ENCODE data around the gene PLD3.

Gene PLD3

GRCh38 chr19:40321076-40321475 lies 27.4 kb upstream of the PLD3 start:
- TF ChIP-seq EZH2phosphoT487 (IDR thresholded peaks at IDR 0.05; ENCODE audit: borderline replicate concordance, low read length), result no peak
- no peak for TF ChIP-seq CTCF (IDR thresholded peaks at IDR 0.05; ENCODE audit: low read depth, low read length, poor library complexity, severe bottlenecking)
- Histone ChIP-seq H3K4me1 (ENCODE audit: control insufficient read depth, low read length) (no peaks in the 10 kb centered on the region), H4K20me1 (ENCODE audit: control insufficient read depth, insufficient read depth, low read depth, low read length) (no peaks in the 10 kb centered on the region), H3K9me3 (ENCODE audit: control insufficient read depth, insufficient read depth, low read length) (no peaks in the 10 kb centered on the region), H3K27ac (ENCODE audit: low read depth, low read length) (no peak overlapping the region), H3K4me3 (ENCODE audit: low read length) (no peak overlapping the region), H3K4me2 (ENCODE audit: low read length) (no peak overlapping the region), H3K79me2 (ENCODE audit: control insufficient read depth, low read length) (no peaks in the 10 kb centered on the region), H3K9me2 (replicated peaks; ENCODE audit: control insufficient read depth, low read length) (no peaks in the 10 kb centered on the region), H3K27me3 (ENCODE audit: control insufficient read depth, low read length) (no peaks in the 10 kb centered on the region), H3K36me3 (ENCODE audit: control insufficient read depth, low read length) (peaks cover 64% of the 10 kb centered on the region), H3F3A (ENCODE audit: control insufficient read depth, insufficient read depth) (no peaks in the 10 kb centered on the region)

DNA sequence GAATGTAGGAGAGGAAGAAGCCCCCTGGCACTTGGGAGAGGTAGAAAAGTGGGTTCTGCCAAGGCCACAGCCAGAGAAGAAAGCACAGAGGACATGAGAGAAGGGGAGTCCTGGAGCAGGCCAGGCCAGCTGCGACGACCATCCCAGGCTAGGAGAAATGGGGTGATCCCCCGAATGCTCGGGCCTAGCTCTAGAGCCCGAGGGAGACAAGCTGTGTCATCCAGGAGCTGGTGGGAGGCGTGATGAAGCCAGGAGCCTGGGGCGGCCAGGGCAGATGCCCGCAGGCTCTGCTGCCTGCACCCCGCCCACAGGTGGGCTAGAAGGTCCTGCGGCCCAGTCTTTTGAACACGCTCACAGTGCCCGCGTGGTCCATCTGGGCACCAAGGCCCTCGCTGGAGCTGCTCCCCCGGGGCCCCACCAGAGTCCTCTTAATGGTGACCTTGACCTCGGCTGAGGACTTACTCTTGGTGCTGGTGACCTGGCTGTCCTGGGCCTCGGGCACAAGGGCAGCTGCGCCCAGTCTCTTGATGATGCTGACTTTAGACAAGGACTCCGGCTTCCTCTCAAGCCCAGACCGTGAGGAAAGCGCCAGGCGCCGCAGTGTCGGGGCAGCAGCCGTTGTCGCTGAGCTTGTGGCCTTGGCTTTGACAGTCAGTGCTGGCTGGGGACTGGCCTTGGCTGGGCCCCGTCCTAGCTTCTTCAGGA lies 26.8 kb upstream of the PLD3 start:
- no peaks in the 10 kb centered on the region for H4K20me1 ChIP-seq (ENCODE audit: control insufficient read depth, insufficient read depth, low read depth, low read length)
- no peaks in the 10 kb centered on the region for H3K9me2 ChIP-seq (replicated peaks; ENCODE audit: control insufficient read depth, low read length)
- H3K36me3 ChIP-seq (ENCODE audit: control insufficient read depth, low read length), result peaks cover 65% of the 10 kb centered on the region
- H3K4me1 ChIP-seq (ENCODE audit: control insufficient read depth, low read length), result no peaks in the 10 kb centered on the region
- H3K4me3 ChIP-seq (ENCODE audit: low read length), result no peak overlapping the region
- no peaks in the 10 kb centered on the region for H3F3A ChIP-seq (ENCODE audit: control insufficient read depth, insufficient read depth)
- no peaks in the 10 kb centered on the region for H3K79me2 ChIP-seq (ENCODE audit: control insufficient read depth, low read length)
- H3K4me2 ChIP-seq (ENCODE audit: low read length), result no peak overlapping the region
- H3K27me3 ChIP-seq (ENCODE audit: control insufficient read depth, low read length), result no peaks in the 10 kb centered on the region
- no peaks in the 10 kb centered on the region for H3K9me3 ChIP-seq (ENCODE audit: control insufficient read depth, insufficient read depth, low read length)
- TF ChIP-seq CTCF (IDR thresholded peaks at IDR 0.05; ENCODE audit: low read depth, low read length, poor library complexity, severe bottlenecking), result no peak
- no peak for TF ChIP-seq EZH2phosphoT487 (IDR thresholded peaks at IDR 0.05; ENCODE audit: borderline replicate concordance, low read length)
- no peak overlapping the region for H3K27ac ChIP-seq (ENCODE audit: low read depth, low read length)

DNA sequence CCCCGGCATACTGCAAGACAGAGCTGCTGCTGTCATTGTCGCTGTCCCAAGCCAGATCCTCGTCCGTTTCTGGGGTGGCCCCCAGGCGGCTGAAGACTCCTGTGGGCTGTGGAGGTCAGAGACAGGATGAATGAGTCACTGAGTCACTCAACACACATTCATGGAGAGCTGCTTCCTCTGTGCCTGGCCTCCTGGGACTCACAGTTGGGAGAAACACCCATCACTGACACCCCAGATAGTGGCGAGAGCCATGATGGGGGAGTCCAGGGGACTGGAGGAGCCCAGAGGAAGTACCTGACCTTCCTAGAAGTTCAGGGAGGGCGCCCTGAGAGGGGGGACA lies 26.3 kb upstream of the PLD3 start:
- Histone ChIP-seq H3K79me2 (ENCODE audit: control insufficient read depth, low read length) (no peaks in the 10 kb centered on the region), H3K27me3 (ENCODE audit: control insufficient read depth, low read length) (no peaks in the 10 kb centered on the region), H3K9me3 (ENCODE audit: control insufficient read depth, insufficient read depth, low read length) (no peaks in the 10 kb centered on the region), H3K36me3 (ENCODE audit: control insufficient read depth, low read length) (peaks cover 61% of the 10 kb centered on the region), H3K4me2 (ENCODE audit: low read length) (no peak overlapping the region), H3K27ac (ENCODE audit: low read depth, low read length) (no peak overlapping the region), H4K20me1 (ENCODE audit: control insufficient read depth, insufficient read depth, low read depth, low read length) (no peaks in the 10 kb centered on the region), H3K4me1 (ENCODE audit: control insufficient read depth, low read length) (no peaks in the 10 kb centered on the region), H3K9me2 (replicated peaks; ENCODE audit: control insufficient read depth, low read length) (no peaks in the 10 kb centered on the region), H3F3A (ENCODE audit: control insufficient read depth, insufficient read depth) (no peaks in the 10 kb centered on the region), H3K4me3 (ENCODE audit: low read length) (no peak overlapping the region)
- TF ChIP-seq EZH2phosphoT487 (IDR thresholded peaks at IDR 0.05; ENCODE audit: borderline replicate concordance, low read length) (no peak), CTCF (IDR thresholded peaks at IDR 0.05; ENCODE audit: low read depth, low read length, poor library complexity, severe bottlenecking) (no peak)
